Activated naive CD4-positive, alpha-beta T cell treated with Interleukin-2 at 50 U/mL for 16 hours (primary cell): ENCODE data around the gene PCYOX1L.
"Not testable (repeated sequence)": the region's sequence is repeated elsewhere in the genome, so short reads cannot be mapped to it uniquely, and the experiment has no call there.

Source experiments
- DNase-seq: peaks from one replicate; pipeline ENCODE4 v3.0.0-alpha.2; 2020

PCYOX1L gene

GRCh38 chr5:149387982-149388381 is 30.1 kb downstream of the PCYOX1L start:
- DNase-seq = no peak

- no peak for DNase-seq
These were observed 30.8 kb downstream of the PCYOX1L start for GRCh38 chr5:149388498-149389190.

GRCh38 chr5:149389552-149390495 is 32.0 kb downstream of the PCYOX1L start:
- no peak for DNase-seq

- DNase-seq = not testable (repeated sequence)
These were observed 33.2 kb downstream of the PCYOX1L start for GRCh38 chr5:149391076-149391475.

- DNase-seq = no peak
These were observed 33.7 kb downstream of the PCYOX1L start for GRCh38 chr5:149391524-149391923.

- no peak for DNase-seq
These were observed 34.9 kb downstream of the PCYOX1L start for GRCh38 chr5:149392718-149393117.

GRCh38 chr5:149394996-149395395 is 37.1 kb downstream of the PCYOX1L start:
- not testable (repeated sequence) for DNase-seq

- DNase-seq = no peak
These were observed 39.7 kb downstream of the PCYOX1L start for GRCh38 chr5:149397530-149397929.

GRCh38 chr5:149398747-149399266 is 41.0 kb downstream of the PCYOX1L start:
- not testable (repeated sequence) for DNase-seq

GRCh38 chr5:149399775-149400174 is 41.9 kb downstream of the PCYOX1L start:
- DNase-seq = no peak

GRCh38 chr5:149400304-149400703 is 42.5 kb downstream of the PCYOX1L start:
- DNase-seq = no peak

- no peak for DNase-seq
These were observed 43.2 kb downstream of the PCYOX1L start for GRCh38 chr5:149401051-149401450.

GRCh38 chr5:149402291-149402690 is 44.4 kb downstream of the PCYOX1L start:
- DNase-seq = no peak

- DNase-seq = no peak
These were observed 46.3 kb downstream of the PCYOX1L start for GRCh38 chr5:149403923-149404745.

GRCh38 chr5:149404746-149405549 is 47.1 kb downstream of the PCYOX1L start:
- no peak for DNase-seq

- DNase-seq = no peak
These were observed 47.8 kb downstream of the PCYOX1L start for GRCh38 chr5:149405550-149406202.

GRCh38 chr5:149406203-149406978 is 48.5 kb downstream of the PCYOX1L start:
- no peak for DNase-seq

GRCh38 chr5:149406979-149407306 is 49.1 kb downstream of the PCYOX1L start:
- no peak for DNase-seq

GRCh38 chr5:149407323-149408251 is 49.7 kb downstream of the PCYOX1L start:
- DNase-seq = no peak
